ENCODE measurements around the gene DPYSL4. TPM values are rescaled to one million over a fixed set of nuclear protein-coding genes. Genes with fewer than 3 reads are reported as not detected.

DPYSL4 gene
- total RNA-seq, 1 donor from 2014 or later = 26.1 TPM

DNA sequence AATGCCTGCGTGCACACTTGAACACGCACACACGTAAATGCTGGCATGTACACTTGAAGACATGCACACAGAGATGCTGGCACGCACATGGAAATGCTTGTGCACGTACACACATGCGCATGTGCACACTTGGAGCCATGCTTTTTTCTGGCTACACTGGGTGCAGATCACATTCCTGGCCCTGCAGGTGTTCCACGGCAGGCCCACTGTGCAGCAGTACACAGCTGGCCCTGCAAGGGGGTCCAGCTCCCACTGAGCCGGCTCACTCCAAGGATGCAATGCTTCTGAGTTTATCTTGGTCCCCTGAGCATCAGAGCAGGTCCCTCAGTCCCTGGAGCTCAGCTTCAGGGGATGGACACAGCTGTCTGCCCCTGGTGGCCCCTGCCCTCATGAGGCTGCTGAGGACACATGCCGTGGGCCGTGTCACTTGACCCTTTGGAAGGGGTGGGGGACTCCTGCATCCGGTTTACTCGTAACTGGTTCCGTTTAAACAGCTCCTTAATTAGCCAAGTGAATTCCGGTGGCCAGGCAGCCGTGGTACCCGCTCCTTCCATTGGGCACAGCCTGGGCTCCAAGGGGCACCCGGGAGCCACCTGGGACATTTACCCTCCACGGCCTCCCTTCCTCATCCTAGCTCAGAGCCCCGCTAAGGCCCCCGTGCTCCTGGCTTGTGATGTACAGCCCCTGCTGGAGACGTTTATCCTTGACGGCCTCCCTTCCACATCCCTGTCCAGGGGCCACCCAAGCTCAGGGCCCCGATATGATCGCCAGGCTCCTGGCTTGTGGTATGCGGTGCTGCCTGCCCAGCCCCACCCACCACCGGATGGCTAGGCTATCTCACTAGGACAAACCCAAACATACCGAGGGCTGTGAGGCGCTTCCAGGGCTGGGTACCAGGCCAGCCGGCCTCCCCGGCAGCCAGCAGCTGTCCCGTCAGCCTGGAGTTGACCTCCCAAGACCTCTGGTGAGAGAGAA is 39.5 kb upstream of the DPYSL4 start:
- no peak overlapping the region for H3K27ac Mint-ChIP-seq (ENCODE audit: unreplicated experiment)
- H3K27me3 Mint-ChIP-seq (ENCODE audit: low read depth, unreplicated experiment) = peaks cover 36% of the 10 kb centered on the region
- Histone ChIP-seq H3K4me1 (ENCODE audit: insufficient read depth, low read length) (no peaks in the 10 kb centered on the region), H3K4me3 (ENCODE audit: insufficient read depth, low read depth, low read length) (no peak overlapping the region), H3K79me2 (ENCODE audit: insufficient read depth, low read length) (no peaks in the 10 kb centered on the region), H2AFZ (ENCODE audit: low read depth, low read length) (no peak overlapping the region), H3K9ac (ENCODE audit: low read length) (no peak overlapping the region), H3K27ac (ENCODE audit: low read depth, low read length) (no peak overlapping the region), H3K9me3 (ENCODE audit: insufficient read depth, low read depth, low read length) (no peaks in the 10 kb centered on the region), H3K27me3 (ENCODE audit: insufficient read depth, low read length) (no peaks in the 10 kb centered on the region), H4K20me1 (ENCODE audit: insufficient read depth, low read length) (no peaks in the 10 kb centered on the region), H3K4me2 (ENCODE audit: low read length) (no peak overlapping the region), H3K36me3 (ENCODE audit: insufficient read depth, low read length) (no peaks in the 10 kb centered on the region)
- no peak overlapping the region for H3K4me3 Mint-ChIP-seq (ENCODE audit: unreplicated experiment)
- H3K9me3 Mint-ChIP-seq (ENCODE audit: unreplicated experiment) = no peaks in the 10 kb centered on the region
- H3K4me1 Mint-ChIP-seq (ENCODE audit: low read depth, unreplicated experiment) = no peaks in the 10 kb centered on the region
- TF ChIP-seq, protein P1, sequence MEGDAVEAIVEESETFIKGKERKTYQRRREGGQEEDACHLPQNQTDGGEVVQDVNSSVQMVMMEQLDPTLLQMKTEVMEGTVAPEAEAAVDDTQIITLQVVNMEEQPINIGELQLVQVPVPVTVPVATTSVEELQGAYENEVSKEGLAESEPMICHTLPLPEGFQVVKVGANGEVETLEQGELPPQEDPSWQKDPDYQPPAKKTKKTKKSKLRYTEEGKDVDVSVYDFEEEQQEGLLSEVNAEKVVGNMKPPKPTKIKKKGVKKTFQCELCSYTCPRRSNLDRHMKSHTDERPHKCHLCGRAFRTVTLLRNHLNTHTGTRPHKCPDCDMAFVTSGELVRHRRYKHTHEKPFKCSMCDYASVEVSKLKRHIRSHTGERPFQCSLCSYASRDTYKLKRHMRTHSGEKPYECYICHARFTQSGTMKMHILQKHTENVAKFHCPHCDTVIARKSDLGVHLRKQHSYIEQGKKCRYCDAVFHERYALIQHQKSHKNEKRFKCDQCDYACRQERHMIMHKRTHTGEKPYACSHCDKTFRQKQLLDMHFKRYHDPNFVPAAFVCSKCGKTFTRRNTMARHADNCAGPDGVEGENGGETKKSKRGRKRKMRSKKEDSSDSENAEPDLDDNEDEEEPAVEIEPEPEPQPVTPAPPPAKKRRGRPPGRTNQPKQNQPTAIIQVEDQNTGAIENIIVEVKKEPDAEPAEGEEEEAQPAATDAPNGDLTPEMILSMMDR (IDR thresholded peaks at IDR 0.05; ENCODE audit: insufficient read depth, low read depth, low read length) = no peak
- TF ChIP-seq EZH2 (IDR thresholded peaks at IDR 0.05; ENCODE audit: insufficient read depth, low read length) = no peak
- no peaks in the 10 kb centered on the region for H3K36me3 Mint-ChIP-seq (ENCODE audit: low read depth, unreplicated experiment)
- FAIRE-seq (no peak), DNase-seq (ENCODE audit: low read depth) (no peak)

DNA sequence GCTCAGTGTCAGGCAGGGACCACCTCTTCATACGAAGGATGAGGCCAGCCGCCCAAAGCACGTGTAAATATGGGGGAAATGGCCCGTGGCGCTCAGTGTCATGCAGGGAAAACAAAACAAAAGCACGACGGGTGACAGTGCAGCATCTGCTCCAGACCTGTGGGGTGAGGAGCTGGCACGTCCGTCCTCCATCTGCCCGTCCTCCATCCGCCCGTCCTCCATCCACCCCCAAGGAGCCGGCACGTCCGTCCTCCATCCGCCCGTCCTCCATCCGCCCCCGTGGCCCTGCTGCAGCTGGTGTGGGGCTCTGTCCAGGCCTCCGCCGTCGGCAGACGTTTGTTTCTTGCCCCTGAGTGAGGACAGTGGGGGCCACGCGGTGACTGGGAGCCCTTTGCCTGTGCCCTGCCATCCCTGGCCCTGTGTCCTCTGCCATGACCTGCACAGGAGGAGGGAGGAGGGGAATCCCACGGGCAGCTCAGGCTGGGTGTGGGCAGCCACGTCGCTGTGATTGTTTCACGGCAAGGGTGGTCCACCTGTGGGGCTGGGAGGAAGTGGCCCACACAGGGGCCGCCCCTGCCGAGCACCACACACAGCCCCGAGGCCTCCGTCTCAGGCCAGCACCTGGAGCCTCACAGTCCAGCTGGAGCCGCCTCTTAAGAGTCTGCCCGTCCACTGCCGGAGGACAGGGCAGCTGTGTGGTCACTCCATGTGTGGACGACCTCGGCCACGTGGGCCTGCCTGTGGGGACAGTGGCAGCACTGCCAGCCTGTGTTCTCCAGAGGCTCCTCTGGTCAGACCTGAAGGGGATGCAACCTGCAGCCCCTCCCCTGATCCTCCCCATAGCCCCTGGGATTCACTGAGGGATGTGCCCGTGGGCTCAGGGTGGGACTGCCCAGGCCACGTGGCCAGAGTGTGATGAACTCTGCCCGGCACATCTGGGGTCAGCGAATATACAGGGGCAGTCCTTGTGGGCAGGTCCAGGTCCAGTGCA is 38.2 kb upstream of the DPYSL4 start:
- Histone ChIP-seq H3K4me2 (ENCODE audit: low read length) (no peak overlapping the region), H3K4me1 (ENCODE audit: insufficient read depth, low read length) (no peaks in the 10 kb centered on the region), H3K27me3 (ENCODE audit: insufficient read depth, low read length) (no peaks in the 10 kb centered on the region), H3K36me3 (ENCODE audit: insufficient read depth, low read length) (no peaks in the 10 kb centered on the region), H2AFZ (ENCODE audit: low read depth, low read length) (no peak overlapping the region), H3K4me3 (ENCODE audit: insufficient read depth, low read depth, low read length) (no peak overlapping the region), H3K79me2 (ENCODE audit: insufficient read depth, low read length) (no peaks in the 10 kb centered on the region), H3K9me3 (ENCODE audit: insufficient read depth, low read depth, low read length) (no peaks in the 10 kb centered on the region), H4K20me1 (ENCODE audit: insufficient read depth, low read length) (no peaks in the 10 kb centered on the region), H3K27ac (ENCODE audit: low read depth, low read length) (no peak overlapping the region), H3K9ac (ENCODE audit: low read length) (no peak overlapping the region)
- FAIRE-seq = no peak
- Mint-ChIP-seq H3K9me3 (ENCODE audit: unreplicated experiment) (no peaks in the 10 kb centered on the region), H3K27ac (ENCODE audit: unreplicated experiment) (no peak overlapping the region), H3K4me3 (ENCODE audit: unreplicated experiment) (no peak overlapping the region), H3K4me1 (ENCODE audit: low read depth, unreplicated experiment) (no peaks in the 10 kb centered on the region), H3K27me3 (ENCODE audit: low read depth, unreplicated experiment) (peaks cover 42% of the 10 kb centered on the region), H3K36me3 (ENCODE audit: low read depth, unreplicated experiment) (no peaks in the 10 kb centered on the region)
- no peak for TF ChIP-seq EZH2 (IDR thresholded peaks at IDR 0.05; ENCODE audit: insufficient read depth, low read length)
- TF ChIP-seq, protein P1 (IDR thresholded peaks at IDR 0.05; ENCODE audit: insufficient read depth, low read depth, low read length) = no peak
- DNase-seq (ENCODE audit: low read depth) = no peak

Measured in astrocyte (in vitro differentiated cells and primary cell).